IMR-90 (cell line): Measurements from ENCODE around the gene CLDN19. TPM values are rescaled to one million over a fixed set of nuclear protein-coding genes. Genes with fewer than 3 reads are reported as not detected.

Experiments
- ATAC-seq: fragments of 200-7000 bp; cut with Tn5 transposase; 2 replicates; pipeline ENCODE4 v1.9.1; 2020; ENCODE audit warnings: low read depth, mild to moderate bottlenecking, moderate library complexity
- BruUV-seq: library from RNA; stranded (reverse); fragments of 400-500 nt; replicated peaks from 2 replicates; lab custom pipeline; 2021; lab: Mats Ljungman, UMichigan
- CTCF ChIA-PET: fragments of 300-600 bp; formaldehyde crosslinking; extraction: SDS; loops from one replicate; lab custom pipeline; 2021; ENCODE audit warnings: antibody characterized with exemption; lab: Yijun Ruan, JAX
- POLR2A ChIA-PET: fragments of 300-600 bp; sonication (Branson Sonifier 250); formaldehyde crosslinking; loops from one replicate; lab custom pipeline; 2022; ENCODE audit warnings: antibody characterized with exemption; ENCODE audit not compliant: unreplicated experiment; lab: Charles Lee
- DNase-seq: peaks from one replicate; pipeline ENCODE4 v3.0.0; 2013
- H2AFZ ChIP-seq: replicated peaks from 2 replicates; pipeline ENCODE3; 2013; ENCODE audit warnings: low read length, mild to moderate bottlenecking; ENCODE audit not compliant: poor library complexity
- H2AK5ac ChIP-seq: 2 replicates; pipeline ENCODE4 v1.6.1; 2013; ENCODE audit warnings: low read depth, low read length, inconsistent platforms
- H2AK9ac ChIP-seq: replicated peaks from 2 replicates; pipeline ENCODE3; 2013; ENCODE audit warnings: mild to moderate bottlenecking, low read depth, low read length, moderate library complexity; ENCODE audit not compliant: poor library complexity
- H2BK120ac ChIP-seq: 2 replicates; pipeline ENCODE4 v1.6.1; 2013; ENCODE audit warnings: low read depth, low read length, inconsistent platforms
- H2BK15ac ChIP-seq: 3 replicates; pipeline ENCODE4 v1.6.1; 2013; ENCODE audit warnings: low read depth, low read length, inconsistent platforms
- H2BK20ac ChIP-seq: 2 replicates; pipeline ENCODE4 v1.6.1; 2013; ENCODE audit warnings: low read depth, mild to moderate bottlenecking, inconsistent platforms, low read length, moderate library complexity
- H2BK5ac ChIP-seq: 2 replicates; pipeline ENCODE4 v1.6.1; 2013; ENCODE audit warnings: mild to moderate bottlenecking, low read depth, low read length, inconsistent platforms; ENCODE audit not compliant: poor library complexity, severe bottlenecking
- H3K14ac ChIP-seq: replicated peaks from 2 replicates; pipeline ENCODE4 v1.6.1; 2013; ENCODE audit warnings: low read depth, low read length, inconsistent platforms
- H3K18ac ChIP-seq: 2 replicates; pipeline ENCODE4 v1.6.1; 2013; ENCODE audit warnings: low read depth, low read length, control low read depth
- H3K23ac ChIP-seq: 2 replicates; pipeline ENCODE4 v1.6.1; 2013; ENCODE audit warnings: low read depth, low read length, inconsistent platforms
- H3K27ac ChIP-seq: 2 replicates; pipeline ENCODE4 v1.5.1; 2013; ENCODE audit warnings: mild to moderate bottlenecking, control low read depth, low read length; ENCODE audit not compliant: insufficient read depth
- H3K27me3 ChIP-seq: 2 replicates; pipeline ENCODE4 v1.6.1; 2013; ENCODE audit warnings: low read length; ENCODE audit not compliant: control insufficient read depth, insufficient read depth
- H3K36me3 ChIP-seq: 2 replicates; pipeline ENCODE4 v1.6.1; 2013; ENCODE audit warnings: low read length, mixed read lengths; ENCODE audit not compliant: control insufficient read depth, insufficient read depth
- H3K4ac ChIP-seq: 2 replicates; pipeline ENCODE4 v1.6.1; 2013; ENCODE audit warnings: low read depth, low read length, inconsistent platforms
- H3K4me1 ChIP-seq: 2 replicates; pipeline ENCODE4 v1.6.1; 2013; ENCODE audit warnings: low read length, mixed read lengths; ENCODE audit not compliant: control insufficient read depth, insufficient read depth
- H3K4me2 ChIP-seq: 2 replicates; pipeline ENCODE4 v1.6.1; 2013; ENCODE audit warnings: low read depth, mild to moderate bottlenecking, control low read depth, low read length, moderate library complexity
- H3K4me3 ChIP-seq: 2 replicates; pipeline ENCODE4 v1.5.1; 2013; ENCODE audit warnings: low read depth, mild to moderate bottlenecking, control low read depth, low read length, moderate library complexity; ENCODE audit not compliant: insufficient read depth
- H3K56ac ChIP-seq: 2 replicates; pipeline ENCODE4 v1.6.1; 2013; ENCODE audit warnings: low read length, inconsistent platforms; ENCODE audit not compliant: insufficient read depth; ENCODE audit errors: extremely low read depth
- H3K79me1 ChIP-seq, 2 experiments: 2 replicates each; pipeline ENCODE4 v1.6.1; 2013; ENCODE audit warnings: low read length in 2 of 2, inconsistent platforms in 1 of 2, low read depth in 1 of 2
- H3K9ac ChIP-seq: 2 replicates; pipeline ENCODE4 v1.6.1; 2013; ENCODE audit warnings: low read depth, low read length, control low read depth
- H3K9me1 ChIP-seq: 2 replicates; pipeline ENCODE4 v1.6.1; 2013; ENCODE audit warnings: low read length, inconsistent platforms; ENCODE audit not compliant: insufficient read depth
- H3K9me3 ChIP-seq: 2 replicates; pipeline ENCODE4 v1.6.1; 2013; ENCODE audit warnings: low read length; ENCODE audit not compliant: control insufficient read depth, insufficient read depth
- H4K20me1 ChIP-seq: 2 replicates; pipeline ENCODE4 v1.6.1; 2013; ENCODE audit warnings: low read length, inconsistent platforms; ENCODE audit not compliant: insufficient read depth
- H4K5ac ChIP-seq: 2 replicates; pipeline ENCODE4 v1.6.1; 2013; ENCODE audit warnings: mild to moderate bottlenecking, low read depth, low read length, control low read depth
- H4K8ac ChIP-seq, 2 experiments: 2 replicates each; pipeline ENCODE4 v1.6.1; 2013; ENCODE audit warnings: low read depth in 2 of 2, low read length in 2 of 2, control low read depth in 1 of 2, inconsistent platforms in 1 of 2
- H4K91ac ChIP-seq: 2 replicates; pipeline ENCODE4 v1.6.1; 2013; ENCODE audit warnings: low read depth, low read length, inconsistent platforms; ENCODE audit not compliant: insufficient read depth
- CEBPB ChIP-seq: IDR thresholded peaks from 2 replicates; pipeline ENCODE4 v1.6.1; 2012; ENCODE audit warnings: low read depth, low read length, improper control_type of control experiment
- MAZ ChIP-seq: IDR thresholded peaks from 2 replicates; pipeline ENCODE4 v1.6.1; 2012; ENCODE audit warnings: low read depth, mild to moderate bottlenecking, low read length, improper control_type of control experiment, moderate library complexity, borderline replicate concordance
- NFE2L2 ChIP-seq: fragments of 150-350 bp; IDR thresholded peaks from 2 replicates; pipeline ENCODE4 v1.6.1; 2016; ENCODE audit warnings: low read depth, mild to moderate bottlenecking, low read length
- RAD21 ChIP-seq: IDR thresholded peaks from 2 replicates; pipeline ENCODE4 v1.6.1; 2012; ENCODE audit warnings: low read length, improper control_type of control experiment
- RCOR1 ChIP-seq: IDR thresholded peaks from 2 replicates; pipeline ENCODE4 v1.6.1; 2012; ENCODE audit warnings: mild to moderate bottlenecking, low read length, improper control_type of control experiment; ENCODE audit not compliant: insufficient replicate concordance
- USF2 ChIP-seq: fragments of 150-350 bp; IDR thresholded peaks from 2 replicates; pipeline ENCODE4 v1.6.1; 2017; ENCODE audit warnings: mild to moderate bottlenecking, antibody characterized with exemption, low read length, low read depth
- WGBS, 2 experiments: methylation state at CpG; one replicate each; pipeline versions ENCODE4 v1.1.5 to v1.1.7; 2013; ENCODE audit warnings: missing lambda C conversion rate in 2 of 2; ENCODE audit not compliant: insufficient read length in 1 of 2; ENCODE audit errors: extremely low coverage in 2 of 2; 5-methylcytosine and 5-hydroxymethylcytosine counted together
- dilution Hi-C: fragments of 300-500 bp; cut with HindIII; formaldehyde crosslinking; loops from one replicate; pipeline ENCODE4 v1.14.3; 2018; ENCODE audit warnings: low sequenced_read_pairs; ENCODE audit not compliant: unreplicated experiment
- in situ Hi-C: fragments of 300-500 bp; cut with MboI; formaldehyde crosslinking; loops from 3 replicates; pipeline ENCODE4 v1.14.3; 2019; ENCODE audit warnings: low sequenced_read_pairs, inconsistent platforms, mixed read lengths
- intact Hi-C: fragments of 100-400 bp; cut with micrococcal nuclease; formaldehyde crosslinking; loops from 2 replicates; pipeline ENCODE4 v1.10.0; 2022
- polyA plus RNA-seq, 3 experiments: library from polyadenylated mRNA; depleted of rRNA; stranded (reverse); fragments of >200 nt; gene quantifications; 2 replicates each; pipeline ENCODE4 v1.2.3, GENCODE V29; 2012; ENCODE audit warnings: low replicate concordance in 1 of 3
- total RNA-seq: library from RNA; depleted of rRNA; stranded (reverse); fragments of >200 nt; gene quantifications from 2 replicates; pipeline ENCODE4 v1.2.3, GENCODE V29; 2012
- TF ChIP-seq, protein P1 (sequence below): conservative IDR thresholded peaks from 2 replicates; pipeline ENCODE4 v1.5.1; 2012; ENCODE audit warnings: mild to moderate bottlenecking, low read depth, low read length, improper control_type of control experiment

The CLDN19 gene
- total and polyA plus RNA-seq, 2 of the 4 experiments (the other 2 are of a cell fraction) = not detected

DNA sequence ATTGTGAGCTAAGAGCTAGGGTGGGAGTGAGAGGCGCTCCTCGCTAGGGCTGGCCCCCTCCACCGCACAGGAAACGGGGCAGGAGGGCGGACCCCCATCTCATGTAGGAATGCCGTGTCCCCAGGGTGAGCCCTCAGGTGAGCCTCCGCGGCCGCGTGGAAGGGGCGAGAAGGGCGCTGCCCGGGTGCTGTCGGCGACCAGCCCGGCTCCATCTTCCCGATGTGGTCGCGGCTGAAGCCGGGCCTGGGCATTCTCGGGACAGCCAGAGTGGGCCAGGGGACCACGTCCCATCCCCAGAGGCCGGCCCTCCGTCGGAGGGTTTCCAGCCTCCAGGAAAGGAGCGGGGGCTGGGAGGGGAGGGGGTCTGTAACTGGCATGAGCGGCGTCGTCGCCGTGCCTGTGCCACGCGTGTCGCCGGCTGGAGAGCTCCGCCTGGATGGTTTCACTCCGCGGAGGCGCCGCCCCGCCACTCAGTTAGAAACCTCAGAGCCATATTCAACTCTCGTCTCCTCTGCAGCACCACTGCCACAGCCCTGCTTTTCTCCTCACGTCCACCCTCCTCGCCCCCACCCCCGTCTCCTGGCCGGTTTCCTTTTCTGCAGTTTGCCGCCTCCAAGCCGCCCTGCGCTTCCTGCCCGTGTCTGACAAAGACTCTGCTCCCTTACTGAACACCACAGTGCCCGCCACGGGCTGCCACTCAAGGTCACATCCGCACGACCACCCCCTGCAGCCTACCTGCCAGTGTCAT is 45.1 kb upstream of the CLDN19 start, which contains the start of gene TMEM269:
TSS of gene TMEM269 (plus strand) at position 46 of the 748 bp plus-strand sequence. CDS start 4,903 bp downstream, outside the sequence.
- no peaks in the 10 kb centered on the region for H3K9me3 ChIP-seq
- H3K9me1 ChIP-seq = peaks cover 5% of the 10 kb centered on the region; the same call in 1 of the 2 replicates
- H2BK5ac ChIP-seq = no peak within 1 kb of the TSS
- dilution Hi-C loops = no loop called here
- H3K14ac ChIP-seq = peak within 1 kb of the TSS; percentile 27; the same call in 1 of the 2 replicates
- H2BK20ac ChIP-seq = no peak within 1 kb of the TSS
- H2AK9ac ChIP-seq = peak within 1 kb of the TSS; percentile 73
- no peak within 1 kb of the TSS for H2BK120ac ChIP-seq
- no peak within 1 kb of the TSS for H3K27ac ChIP-seq
- TF ChIP-seq RCOR1 = no peak
- no peak for TF ChIP-seq CEBPB
- TF ChIP-seq NFE2L2 = no peak
- TF ChIP-seq, protein P1, sequence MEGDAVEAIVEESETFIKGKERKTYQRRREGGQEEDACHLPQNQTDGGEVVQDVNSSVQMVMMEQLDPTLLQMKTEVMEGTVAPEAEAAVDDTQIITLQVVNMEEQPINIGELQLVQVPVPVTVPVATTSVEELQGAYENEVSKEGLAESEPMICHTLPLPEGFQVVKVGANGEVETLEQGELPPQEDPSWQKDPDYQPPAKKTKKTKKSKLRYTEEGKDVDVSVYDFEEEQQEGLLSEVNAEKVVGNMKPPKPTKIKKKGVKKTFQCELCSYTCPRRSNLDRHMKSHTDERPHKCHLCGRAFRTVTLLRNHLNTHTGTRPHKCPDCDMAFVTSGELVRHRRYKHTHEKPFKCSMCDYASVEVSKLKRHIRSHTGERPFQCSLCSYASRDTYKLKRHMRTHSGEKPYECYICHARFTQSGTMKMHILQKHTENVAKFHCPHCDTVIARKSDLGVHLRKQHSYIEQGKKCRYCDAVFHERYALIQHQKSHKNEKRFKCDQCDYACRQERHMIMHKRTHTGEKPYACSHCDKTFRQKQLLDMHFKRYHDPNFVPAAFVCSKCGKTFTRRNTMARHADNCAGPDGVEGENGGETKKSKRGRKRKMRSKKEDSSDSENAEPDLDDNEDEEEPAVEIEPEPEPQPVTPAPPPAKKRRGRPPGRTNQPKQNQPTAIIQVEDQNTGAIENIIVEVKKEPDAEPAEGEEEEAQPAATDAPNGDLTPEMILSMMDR = no peak
- TF ChIP-seq USF2 = no peak
- TF ChIP-seq RAD21 = no peak
- no peak for TF ChIP-seq MAZ
- H3K4me2 ChIP-seq = peak within 1 kb of the TSS; percentile 78
- H3K4ac ChIP-seq = peak within 1 kb of the TSS; percentile 35; the same call in 1 of the 2 replicates
- H2BK15ac ChIP-seq = no peak within 1 kb of the TSS
- DNase-seq (no peak), ATAC-seq (peak; percentile 78)
- 22% methylated on average over 42 of the region's 54 CpGs; no CpG with 5 or more reads in 1 of the 2 experiments for WGBS, 2 experiments
- H3K56ac ChIP-seq = no peak within 1 kb of the TSS
- H3K79me1 ChIP-seq = no peaks in the 10 kb centered on the region; a peak in 1 of 4 replicates
- H3K18ac ChIP-seq = no peak within 1 kb of the TSS; the same call in 1 of the 2 replicates
- H3K36me3 ChIP-seq = peaks cover 4% of the 10 kb centered on the region
- H2AK5ac ChIP-seq = no peak within 1 kb of the TSS
- peaks cover 3% of the 10 kb centered on the region; the same call in 1 of the 2 replicates for H3K4me1 ChIP-seq
- BruUV-seq = no TSS peak
- in situ Hi-C loops = loop anchor here (10.0 kb wide), 1 partner anchor 130 kb away; no protein-coding TSS in a partner anchor
- no peak within 1 kb of the TSS; the same call in 1 of the 2 replicates for H4K5ac ChIP-seq
- H3K9ac ChIP-seq = no peak within 1 kb of the TSS
- H4K91ac ChIP-seq = no peak within 1 kb of the TSS
- peak within 1 kb of the TSS; percentile 79 for H3K23ac ChIP-seq
- ChIA-PET POLR2A (no interaction called here), CTCF (no interaction called here)
- no peaks in the 10 kb centered on the region for H3K27me3 ChIP-seq
- H4K20me1 ChIP-seq = no peaks in the 10 kb centered on the region; the same call in 1 of the 2 replicates
- H4K8ac ChIP-seq = peak within 1 kb of the TSS; percentile 27 to 46; a peak in 1 of 4 replicates
- peak within 1 kb of the TSS; percentile 38 for H3K4me3 ChIP-seq
- intact Hi-C loops = no loop called here
- H2AFZ ChIP-seq = peak within 1 kb of the TSS; percentile 91
